SK-N-SH treated with all-trans-retinoic acid at 6 μM for 48 hours (cell line): ENCODE data around the gene EEA1.

Experiments used
- ATAC-seq: fragments of 200-7000 bp; cut with Tn5 transposase; 3 replicates; pipeline ENCODE4 v1.9.1; 2020; ENCODE audit warnings: mild to moderate bottlenecking, moderate library complexity
- ARNTL ChIP-seq: fragments of 450-650 bp; formaldehyde crosslinking; IDR thresholded peaks from 2 replicates; pipeline ENCODE4 v1.5.0; 2020; ENCODE audit warnings: low read depth, mild to moderate bottlenecking, moderate library complexity, borderline replicate concordance
- BACH2 ChIP-seq: fragments of 250-450 bp; sonication (Bioruptor Pico); IDR thresholded peaks from 2 replicates; pipeline ENCODE4 v1.9.0; 2021; ENCODE audit warnings: mild to moderate bottlenecking, borderline replicate concordance
- CREB5 ChIP-seq: fragments of 250-450 bp; sonication (Bioruptor Pico); IDR thresholded peaks from 2 replicates; pipeline ENCODE4 v1.5.1; 2020; ENCODE audit warnings: low read depth, mild to moderate bottlenecking, moderate library complexity
- CSDC2 ChIP-seq: fragments of 250-450 bp; sonication (Bioruptor Pico); IDR thresholded peaks from 2 replicates; pipeline ENCODE4 v1.5.0; 2020; ENCODE audit warnings: mild to moderate bottlenecking, moderate library complexity
- ESRRG ChIP-seq: fragments of 250-450 bp; sonication (Bioruptor Pico); IDR thresholded peaks from 2 replicates; pipeline ENCODE4 v1.6.1; 2021; ENCODE audit warnings: mild to moderate bottlenecking
- GLIS3 ChIP-seq: fragments of 250-450 bp; sonication (Bioruptor Pico); IDR thresholded peaks from 2 replicates; pipeline ENCODE4 v1.5.0; 2020; ENCODE audit warnings: mild to moderate bottlenecking, moderate library complexity
- ISL1 ChIP-seq: fragments of 250-450 bp; sonication (Bioruptor Pico); IDR thresholded peaks from 2 replicates; pipeline ENCODE4 v2.1.2; 2022; ENCODE audit warnings: mild to moderate bottlenecking, moderate library complexity
- PATZ1 ChIP-seq: fragments of 250-450 bp; sonication (Bioruptor Pico); IDR thresholded peaks from 2 replicates; pipeline ENCODE4 v1.8.0; 2020; ENCODE audit warnings: mild to moderate bottlenecking, moderate library complexity, borderline replicate concordance
- PPARA ChIP-seq: fragments of 250-450 bp; sonication (Bioruptor Pico); IDR thresholded peaks from 2 replicates; pipeline ENCODE4 v1.5.0; 2020; ENCODE audit warnings: mild to moderate bottlenecking, borderline replicate concordance
- TCF4 ChIP-seq: fragments of 250-450 bp; sonication (Bioruptor Pico); IDR thresholded peaks from 2 replicates; pipeline ENCODE4 v1.8.0; 2021; ENCODE audit warnings: mild to moderate bottlenecking, moderate library complexity, borderline replicate concordance
- TOX ChIP-seq: fragments of 250-450 bp; sonication (Bioruptor Pico); IDR thresholded peaks from 2 replicates; pipeline ENCODE4 v1.8.0; 2021; ENCODE audit warnings: mild to moderate bottlenecking, moderate library complexity, borderline replicate concordance
- TSHZ2 ChIP-seq: fragments of 250-450 bp; sonication (Bioruptor Pico); IDR thresholded peaks from 2 replicates; pipeline ENCODE4 v1.5.0; 2020; ENCODE audit warnings: mild to moderate bottlenecking, moderate library complexity
- ZC3H10 ChIP-seq: fragments of 250-450 bp; sonication (Bioruptor Pico); IDR thresholded peaks from 2 replicates; pipeline ENCODE4 v1.5.1; 2021; ENCODE audit warnings: mild to moderate bottlenecking, moderate library complexity
- ZFP3 ChIP-seq: fragments of 250-450 bp; sonication (Bioruptor Pico); IDR thresholded peaks from 2 replicates; pipeline ENCODE4 v1.5.0; 2020; ENCODE audit warnings: mild to moderate bottlenecking, moderate library complexity
- ZFP30 ChIP-seq: fragments of 450-650 bp; formaldehyde crosslinking; IDR thresholded peaks from 2 replicates; pipeline ENCODE4 v1.5.0; 2022; ENCODE audit warnings: mild to moderate bottlenecking, moderate library complexity
- ZNF565 ChIP-seq: fragments of 450-650 bp; formaldehyde crosslinking; conservative IDR thresholded peaks from 2 replicates; pipeline ENCODE4 v1.5.0; 2020; ENCODE audit warnings: low read depth, mild to moderate bottlenecking, moderate library complexity
- ZNF70 ChIP-seq: fragments of 450-650 bp; formaldehyde crosslinking; IDR thresholded peaks from 2 replicates; pipeline ENCODE4 v1.5.0; 2020; ENCODE audit warnings: mild to moderate bottlenecking, moderate library complexity
- ZNF8 ChIP-seq: fragments of 450-650 bp; formaldehyde crosslinking; IDR thresholded peaks from 2 replicates; pipeline ENCODE4 v1.5.0; 2020; ENCODE audit warnings: mild to moderate bottlenecking, moderate library complexity
- TF ChIP-seq, protein P1 (sequence below): fragments of 250-450 bp; sonication (Bioruptor Pico); IDR thresholded peaks from 2 replicates; pipeline ENCODE4 v1.5.1; 2021; ENCODE audit warnings: mild to moderate bottlenecking, moderate library complexity
- TF ChIP-seq, protein P2 (sequence below): fragments of 250-450 bp; sonication (Bioruptor Pico); IDR thresholded peaks from 2 replicates; pipeline ENCODE4 v1.8.0; 2021; ENCODE audit warnings: low read depth, mild to moderate bottlenecking, moderate library complexity, borderline replicate concordance

The EEA1 gene

GRCh38 chr12:92730758-92731157 is 198.3 kb downstream of the EEA1 start:
- TF ChIP-seq PPARA (CRISPR knock-in tag) (no peak), ZNF8 (CRISPR knock-in tag) (no peak), ARNTL (CRISPR knock-in tag) (no peak), CSDC2 (no peak), ISL1 (no peak), ZC3H10 (CRISPR knock-in tag) (no peak), TSHZ2 (CRISPR knock-in tag) (no peak), ZFP30 (CRISPR knock-in tag) (no peak), TOX (CRISPR knock-in tag) (no peak), TCF4 (CRISPR knock-in tag) (no peak), CREB5 (CRISPR knock-in tag) (no peak), ZNF70 (CRISPR knock-in tag) (no peak), ZFP3 (CRISPR knock-in tag) (no peak), BACH2 (no peak), PATZ1 (CRISPR knock-in tag) (no peak)
- TF ChIP-seq, protein P1, sequence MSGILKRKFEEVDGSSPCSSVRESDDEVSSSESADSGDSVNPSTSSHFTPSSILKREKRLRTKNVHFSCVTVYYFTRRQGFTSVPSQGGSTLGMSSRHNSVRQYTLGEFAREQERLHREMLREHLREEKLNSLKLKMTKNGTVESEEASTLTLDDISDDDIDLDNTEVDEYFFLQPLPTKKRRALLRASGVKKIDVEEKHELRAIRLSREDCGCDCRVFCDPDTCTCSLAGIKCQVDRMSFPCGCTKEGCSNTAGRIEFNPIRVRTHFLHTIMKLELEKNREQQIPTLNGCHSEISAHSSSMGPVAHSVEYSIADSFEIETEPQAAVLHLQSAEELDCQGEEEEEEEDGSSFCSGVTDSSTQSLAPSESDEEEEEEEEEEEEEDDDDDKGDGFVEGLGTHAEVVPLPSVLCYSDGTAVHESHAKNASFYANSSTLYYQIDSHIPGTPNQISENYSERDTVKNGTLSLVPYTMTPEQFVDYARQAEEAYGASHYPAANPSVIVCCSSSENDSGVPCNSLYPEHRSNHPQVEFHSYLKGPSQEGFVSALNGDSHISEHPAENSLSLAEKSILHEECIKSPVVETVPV (CRISPR knock-in tag) = no peak
- TF ChIP-seq, protein P2, sequence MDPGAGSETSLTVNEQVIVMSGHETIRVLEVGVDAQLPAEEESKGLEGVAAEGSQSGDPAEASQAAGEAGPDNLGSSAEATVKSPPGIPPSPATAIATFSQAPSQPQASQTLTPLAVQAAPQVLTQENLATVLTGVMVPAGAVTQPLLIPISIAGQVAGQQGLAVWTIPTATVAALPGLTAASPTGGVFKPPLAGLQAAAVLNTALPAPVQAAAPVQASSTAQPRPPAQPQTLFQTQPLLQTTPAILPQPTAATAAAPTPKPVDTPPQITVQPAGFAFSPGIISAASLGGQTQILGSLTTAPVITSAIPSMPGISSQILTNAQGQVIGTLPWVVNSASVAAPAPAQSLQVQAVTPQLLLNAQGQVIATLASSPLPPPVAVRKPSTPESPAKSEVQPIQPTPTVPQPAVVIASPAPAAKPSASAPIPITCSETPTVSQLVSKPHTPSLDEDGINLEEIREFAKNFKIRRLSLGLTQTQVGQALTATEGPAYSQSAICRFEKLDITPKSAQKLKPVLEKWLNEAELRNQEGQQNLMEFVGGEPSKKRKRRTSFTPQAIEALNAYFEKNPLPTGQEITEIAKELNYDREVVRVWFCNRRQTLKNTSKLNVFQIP (CRISPR knock-in tag) = no peak
- ATAC-seq = no peak

DNA sequence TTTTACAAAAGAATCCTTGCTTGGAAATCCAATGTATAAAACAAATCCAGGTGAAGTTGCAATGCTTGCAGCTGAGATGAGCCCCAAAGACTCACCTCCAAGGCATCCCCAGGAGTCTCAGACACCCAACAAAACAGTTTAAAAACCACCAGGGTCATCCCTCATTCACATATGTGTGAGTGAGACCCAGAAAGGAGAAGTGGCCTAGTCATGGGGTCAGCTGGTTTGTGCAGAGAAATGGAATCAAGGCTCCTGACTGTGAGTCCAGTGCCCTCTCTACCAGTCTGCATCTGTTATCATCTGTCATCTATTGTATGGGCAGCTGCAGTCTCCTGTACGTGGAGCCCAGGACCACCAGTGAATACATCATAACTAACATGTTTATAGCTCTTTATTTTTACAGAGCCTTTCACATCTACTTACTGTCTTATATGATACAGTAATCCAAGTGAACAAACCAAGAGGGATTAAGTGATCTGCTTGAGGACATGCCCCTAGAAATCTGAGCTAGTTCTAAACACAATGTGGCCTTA is 199.3 kb downstream of the EEA1 start:
- ATAC-seq = no peak
- no peak for TF ChIP-seq GLIS3 (CRISPR knock-in tag)
- TF ChIP-seq, protein P1 (CRISPR knock-in tag) = no peak
- TF ChIP-seq TCF4 (CRISPR knock-in tag) = no peak
- no peak for TF ChIP-seq BACH2
- no peak for TF ChIP-seq CREB5 (CRISPR knock-in tag)
- TF ChIP-seq ARNTL (CRISPR knock-in tag) = no peak
- no peak for TF ChIP-seq PPARA (CRISPR knock-in tag)
- TF ChIP-seq ZNF565 = no peak
- TF ChIP-seq ZC3H10 (CRISPR knock-in tag) = no peak
- TF ChIP-seq ESRRG (CRISPR knock-in tag) = no peak
